IPS DF 6.9 (cell line): Measurements from ENCODE around the gene EDC4.
A peak's percentile ranks its signal among the peaks of the same experiment; 100 is the strongest.

Source experiments
- DNase-seq: peaks from one replicate; pipeline ENCODE4 v3.0.0-alpha.2; 2013; ENCODE audit warnings: low read depth, low spot score
- H3K27ac ChIP-seq: one replicate; pipeline ENCODE4 v1.5.1; 2013; ENCODE audit warnings: low read length, control low read depth
- H3K27me3 ChIP-seq: 2 replicates; pipeline ENCODE4 v1.6.1; 2013; ENCODE audit warnings: mild to moderate bottlenecking, low read length; ENCODE audit not compliant: control insufficient read depth, insufficient read depth
- H3K36me3 ChIP-seq: 2 replicates; pipeline ENCODE4 v1.6.1; 2013; ENCODE audit warnings: low read length; ENCODE audit not compliant: control insufficient read depth, insufficient read depth
- H3K4me1 ChIP-seq: 2 replicates; pipeline ENCODE4 v1.6.1; 2013; ENCODE audit warnings: low read length; ENCODE audit not compliant: control insufficient read depth, insufficient read depth
- H3K4me3 ChIP-seq: 2 replicates; pipeline ENCODE4 v1.5.1; 2013; ENCODE audit warnings: mild to moderate bottlenecking, low read length
- H3K9me3 ChIP-seq: 2 replicates; pipeline ENCODE4 v1.6.1; 2013; ENCODE audit warnings: low read length, inconsistent platforms; ENCODE audit not compliant: control insufficient read depth, insufficient read depth
- WGBS: extraction: QIAGEN DNeasy Blood & Tissue Kit; methylation state at CpG from one replicate; pipeline ENCODE4 v1.1.7; 2013; ENCODE audit warnings: mixed read lengths, missing lambda C conversion rate; ENCODE audit not compliant: insufficient read length, insufficient coverage; 5-methylcytosine and 5-hydroxymethylcytosine counted together

Gene EDC4

DNA sequence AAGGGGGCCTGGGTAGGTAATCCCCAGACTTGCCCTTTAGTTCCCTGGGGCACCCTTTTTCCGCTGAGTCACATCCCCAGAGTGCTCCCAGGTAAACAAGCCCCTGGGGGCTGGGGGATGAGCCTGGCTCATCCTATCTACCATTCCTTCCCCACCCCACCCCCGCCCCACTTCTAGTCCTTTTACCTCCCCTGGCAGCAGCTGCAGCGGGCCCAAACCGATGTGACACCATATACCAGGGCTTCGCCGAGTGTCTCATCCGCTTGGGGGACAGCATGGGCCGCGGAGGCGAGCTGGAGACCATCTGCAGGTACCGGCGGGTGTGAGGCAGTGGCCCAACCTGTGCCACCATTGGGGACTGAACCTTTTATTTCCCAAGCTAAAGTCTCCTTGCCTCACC, 12.7 kb downstream of the EDC4 start:
- Histone ChIP-seq H3K9me3 (no peaks in the 10 kb centered on the region), H3K4me3 (no peak overlapping the region), H3K4me1 (peaks cover 5% of the 10 kb centered on the region), H3K27me3 (no peaks in the 10 kb centered on the region), H3K36me3 (peaks cover 22% of the 10 kb centered on the region), H3K27ac (no peak overlapping the region)
- WGBS = no CpG with 5 or more reads among the region's 12 CpGs
- DNase-seq = no peak

DNA sequence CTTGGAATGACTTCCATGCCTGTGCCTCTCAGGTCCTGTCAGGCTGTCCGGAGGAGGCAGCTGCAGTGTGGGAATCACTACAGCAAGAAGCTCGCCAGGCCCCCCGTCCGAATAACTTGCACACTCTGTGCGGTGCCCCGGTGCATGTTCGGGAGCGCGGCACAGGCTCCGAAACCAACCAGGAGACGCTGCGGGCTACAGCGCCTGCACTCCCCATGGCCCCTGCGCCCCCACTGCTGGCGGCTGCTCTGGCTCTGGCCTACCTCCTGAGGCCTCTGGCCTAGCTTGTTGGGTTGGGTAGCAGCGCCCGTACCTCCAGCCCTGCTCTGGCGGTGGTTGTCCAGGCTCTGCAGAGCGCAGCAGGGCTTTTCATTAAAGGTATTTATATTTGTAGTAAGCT, 13.1 kb downstream of the EDC4 start:
- whole genome bisulfite sequencing = no CpG with 5 or more reads among the region's 19 CpGs
- Histone ChIP-seq H3K36me3 (peaks cover 17% of the 10 kb centered on the region), H3K4me3 (no peak overlapping the region), H3K4me1 (peaks cover 5% of the 10 kb centered on the region), H3K27me3 (no peaks in the 10 kb centered on the region), H3K9me3 (no peaks in the 10 kb centered on the region), H3K27ac (no peak overlapping the region)
- DNase-seq = no peak

DNA sequence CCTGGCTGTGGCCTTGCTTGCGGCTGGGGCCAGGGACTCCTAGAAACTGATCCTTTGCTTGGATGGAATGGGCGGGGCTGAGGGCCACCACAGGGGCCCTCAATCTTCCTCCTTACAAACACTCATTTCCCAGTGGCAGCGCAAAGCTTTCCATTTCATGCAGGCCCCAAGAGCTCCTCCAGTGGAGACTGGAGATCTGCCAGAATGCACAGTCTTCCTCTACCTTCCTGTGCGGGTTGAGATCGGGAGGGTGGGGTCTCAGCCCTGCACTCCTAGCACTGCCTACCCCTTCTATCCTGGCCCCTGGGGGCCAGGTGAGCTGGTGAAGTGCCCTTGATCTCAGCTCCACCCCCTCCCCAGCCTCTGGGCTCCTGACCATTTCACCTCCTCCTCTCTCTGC, 13.5 kb downstream of the EDC4 start:
- peaks cover 13% of the 10 kb centered on the region for H3K36me3 ChIP-seq
- peaks cover 5% of the 10 kb centered on the region for H3K4me1 ChIP-seq
- no peak overlapping the region for H3K4me3 ChIP-seq
- H3K27ac ChIP-seq = no peak overlapping the region
- no peak for DNase-seq
- WGBS = no CpG with 5 or more reads among the region's 5 CpGs
- H3K27me3 ChIP-seq = no peaks in the 10 kb centered on the region
- no peaks in the 10 kb centered on the region for H3K9me3 ChIP-seq

DNA sequence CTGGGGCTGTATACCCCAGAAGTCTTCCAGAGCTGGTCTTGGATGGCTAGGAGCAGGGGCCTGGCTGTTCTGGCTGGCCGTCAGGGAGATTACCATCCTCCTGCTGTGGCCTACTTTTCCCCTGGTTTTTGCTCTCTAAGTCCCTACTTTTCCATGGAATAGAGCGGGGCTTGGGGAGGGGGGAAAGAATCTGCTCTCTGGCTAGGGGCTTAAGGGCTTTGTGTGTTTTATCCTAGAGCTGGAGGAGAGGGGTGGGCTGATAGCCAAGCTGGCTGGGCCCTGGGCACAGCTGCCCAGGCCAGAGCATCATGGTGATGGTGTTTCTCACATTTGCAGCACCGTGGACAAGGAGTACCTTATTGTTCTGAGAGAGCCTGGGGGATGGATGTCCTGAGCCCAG, 15.5 kb downstream of the EDC4 start:
- no CpG with 5 or more reads among the region's 3 CpGs for WGBS
- no peaks in the 10 kb centered on the region for H3K36me3 ChIP-seq

DNA sequence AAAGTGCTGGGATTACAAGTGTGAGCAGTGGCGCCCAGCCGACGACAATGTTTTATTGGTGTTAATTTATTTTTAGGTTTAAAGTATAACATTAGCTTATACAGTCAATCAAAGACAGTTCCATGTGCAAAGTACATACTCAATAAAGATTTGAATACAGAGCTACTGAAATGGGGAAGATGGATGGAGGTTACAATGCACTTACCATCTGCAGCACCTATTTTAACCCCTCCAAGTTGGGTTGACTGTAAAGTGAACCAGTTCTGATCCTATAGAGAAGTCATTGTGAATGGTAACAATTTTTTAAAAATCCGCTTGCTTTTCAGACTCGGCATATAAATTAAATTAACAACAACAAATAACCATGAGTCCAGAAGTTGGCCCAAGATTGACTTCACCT, 19.5 kb downstream of the EDC4 start:
- Histone ChIP-seq H3K36me3 (no peaks in the 10 kb centered on the region), H3K4me3 (peak overlapping the region; percentile 22; the same call in 1 of the 2 replicates), H3K27me3 (no peaks in the 10 kb centered on the region), H3K9me3 (no peaks in the 10 kb centered on the region), H3K4me1 (no peaks in the 10 kb centered on the region), H3K27ac (no peak overlapping the region)
- no peak for DNase-seq
- no CpG with 5 or more reads among the region's 5 CpGs for WGBS

More for the DNA sequence above, 15.5 kb downstream of the EDC4 start:
- peaks cover 5% of the 10 kb centered on the region for H3K4me1 ChIP-seq
- H3K9me3 ChIP-seq = no peaks in the 10 kb centered on the region
- H3K4me3 ChIP-seq = no peak overlapping the region
- no peak overlapping the region for H3K27ac ChIP-seq
- no peak for DNase-seq
- no peaks in the 10 kb centered on the region for H3K27me3 ChIP-seq

DNA sequence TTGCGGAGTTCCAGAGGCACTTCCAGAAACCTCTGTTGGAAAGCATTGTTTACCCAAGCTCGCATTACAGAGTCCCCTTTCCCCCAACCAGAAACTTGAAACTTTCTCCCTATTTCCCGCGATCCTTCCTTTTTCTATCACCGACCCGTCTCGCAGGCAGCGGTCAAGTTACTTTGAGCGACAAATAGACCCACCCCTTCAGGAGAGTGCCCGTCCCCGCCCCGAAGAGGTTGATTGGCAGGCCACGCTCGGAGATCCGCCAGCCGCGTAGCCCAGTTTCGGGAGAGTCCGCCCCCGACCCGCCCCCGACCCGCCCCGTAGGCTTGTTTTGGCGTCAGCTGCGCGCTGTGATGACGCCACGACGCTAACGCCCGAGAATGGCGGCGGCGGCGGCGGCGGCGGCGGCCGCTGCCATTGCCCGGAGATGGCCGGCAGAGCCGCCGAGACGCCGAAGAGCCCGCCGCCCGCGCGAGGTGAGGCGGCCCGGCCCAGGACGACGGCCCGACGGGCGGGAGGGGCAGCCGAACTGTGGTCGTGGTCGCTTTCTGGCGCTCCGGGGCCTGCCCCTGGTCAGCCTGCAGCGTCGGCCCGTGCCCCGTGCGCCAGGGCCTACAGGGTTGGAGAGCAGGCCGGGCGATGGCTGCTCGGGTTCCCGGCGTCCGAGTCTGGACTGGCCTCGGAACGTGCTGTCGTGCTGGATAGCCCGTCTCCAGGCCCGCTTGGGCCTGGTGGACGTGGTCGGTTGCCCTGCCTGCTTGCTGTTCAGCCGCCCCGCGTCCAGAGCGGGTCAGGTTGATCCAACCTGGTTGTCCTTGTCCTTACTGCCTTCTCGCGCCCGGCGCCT, 20.3 kb downstream of the EDC4 start, which contains the start of gene PSKH1:
TSS of gene PSKH1 (plus strand) at position 356 of the 844 bp plus-strand sequence. CDS start 15,496 bp downstream, outside the sequence.
- Histone ChIP-seq H3K4me1 (no peaks in the 10 kb centered on the region), H3K27ac (no peak within 1 kb of the TSS), H3K9me3 (no peaks in the 10 kb centered on the region), H3K36me3 (no peaks in the 10 kb centered on the region), H3K27me3 (no peaks in the 10 kb centered on the region), H3K4me3 (peak within 1 kb of the TSS; percentile 94)
- DNase-seq = peak; percentile 88
- no CpG with 5 or more reads among the region's 90 CpGs for WGBS

DNA sequence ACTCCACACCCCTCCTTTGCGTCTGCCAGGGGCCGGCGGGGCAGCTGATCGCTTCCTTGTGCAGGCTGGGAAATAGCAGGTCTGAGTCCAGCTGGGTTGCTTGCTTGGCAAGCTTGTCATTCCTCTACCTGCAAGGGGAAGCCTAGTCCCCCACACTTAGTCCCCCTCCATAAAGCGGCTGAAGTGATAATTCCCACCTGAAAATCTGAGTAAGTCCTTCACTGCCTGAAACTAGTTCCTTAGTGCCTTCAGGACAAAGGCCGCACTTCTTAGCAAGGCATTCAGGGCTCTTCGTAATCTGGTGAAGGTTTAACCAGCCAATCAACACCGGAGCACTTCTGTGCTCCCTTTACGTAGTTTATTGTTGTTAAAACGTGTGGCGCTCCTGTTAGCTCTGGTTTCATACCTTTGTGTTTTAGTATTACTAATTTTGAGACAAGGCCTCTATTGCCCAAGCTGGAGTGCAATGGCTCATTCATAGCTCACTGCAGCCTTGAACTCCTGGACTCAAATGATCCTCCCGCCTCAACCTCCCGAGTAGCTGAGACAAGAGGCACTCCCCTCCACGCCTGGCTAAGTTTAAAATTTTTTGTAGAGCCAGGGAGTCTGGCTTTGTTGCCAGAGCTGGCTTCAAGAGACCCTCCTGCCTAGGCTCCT, 21.0 kb downstream of the EDC4 start:
- no peaks in the 10 kb centered on the region for H3K4me1 ChIP-seq
- H3K9me3 ChIP-seq = no peaks in the 10 kb centered on the region
- no peaks in the 10 kb centered on the region for H3K27me3 ChIP-seq
- DNase-seq = no peak
- H3K36me3 ChIP-seq = no peaks in the 10 kb centered on the region
- no CpG with 5 or more reads among the region's 14 CpGs for WGBS
- H3K4me3 ChIP-seq = peak overlapping the region; percentile 94
- H3K27ac ChIP-seq = no peak overlapping the region

DNA sequence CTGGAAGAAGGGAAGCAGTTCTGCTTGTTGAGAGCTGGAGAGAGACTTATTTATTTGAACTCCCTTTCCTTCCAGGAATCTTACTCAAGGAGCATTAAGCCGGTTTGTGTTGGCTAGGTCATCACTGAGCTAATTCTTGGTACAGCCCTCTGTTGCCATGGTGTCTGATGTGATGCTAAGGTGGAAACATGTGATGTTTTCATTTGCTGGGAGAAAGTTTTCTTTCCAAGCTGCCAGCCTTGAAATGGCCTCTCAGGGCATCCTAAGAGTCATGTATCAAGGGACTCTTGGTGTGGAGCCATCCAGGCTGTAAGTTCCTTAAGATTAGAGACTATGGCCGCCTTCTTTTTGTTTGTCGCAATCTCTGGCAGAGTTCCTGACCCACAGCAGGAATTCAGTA, 24.4 kb downstream of the EDC4 start:
- Histone ChIP-seq H3K27ac (no peak overlapping the region), H3K4me3 (no peak overlapping the region), H3K36me3 (no peaks in the 10 kb centered on the region), H3K9me3 (no peaks in the 10 kb centered on the region), H3K27me3 (no peaks in the 10 kb centered on the region), H3K4me1 (no peaks in the 10 kb centered on the region)
- no peak for DNase-seq
- no CpG with 5 or more reads among the region's 3 CpGs for WGBS

DNA sequence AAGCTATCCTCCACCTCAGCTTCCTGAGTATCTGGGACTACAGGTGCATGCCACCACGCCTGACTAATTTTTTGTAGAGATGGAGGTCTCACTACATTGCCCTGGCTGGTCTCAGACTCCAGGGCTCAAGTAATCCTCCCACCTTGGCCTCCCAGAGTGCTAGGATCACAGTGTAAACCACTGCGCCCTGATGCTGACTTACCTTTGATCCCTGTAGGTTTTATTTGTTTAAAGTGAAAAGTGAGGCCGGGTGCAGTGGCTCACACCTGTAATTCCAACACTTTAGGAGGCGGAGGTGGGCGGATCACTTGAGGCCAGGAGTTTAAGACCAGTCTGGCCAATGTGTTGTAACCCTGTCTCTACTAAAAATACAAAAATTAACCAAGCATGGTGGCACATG, 28.9 kb downstream of the EDC4 start:
- Histone ChIP-seq H3K27me3 (no peaks in the 10 kb centered on the region), H3K4me1 (no peaks in the 10 kb centered on the region), H3K4me3 (no peak overlapping the region), H3K9me3 (no peaks in the 10 kb centered on the region), H3K36me3 (no peaks in the 10 kb centered on the region), H3K27ac (no peak overlapping the region)
- no CpG with 5 or more reads among the region's 5 CpGs for WGBS
- DNase-seq = no peak

DNA sequence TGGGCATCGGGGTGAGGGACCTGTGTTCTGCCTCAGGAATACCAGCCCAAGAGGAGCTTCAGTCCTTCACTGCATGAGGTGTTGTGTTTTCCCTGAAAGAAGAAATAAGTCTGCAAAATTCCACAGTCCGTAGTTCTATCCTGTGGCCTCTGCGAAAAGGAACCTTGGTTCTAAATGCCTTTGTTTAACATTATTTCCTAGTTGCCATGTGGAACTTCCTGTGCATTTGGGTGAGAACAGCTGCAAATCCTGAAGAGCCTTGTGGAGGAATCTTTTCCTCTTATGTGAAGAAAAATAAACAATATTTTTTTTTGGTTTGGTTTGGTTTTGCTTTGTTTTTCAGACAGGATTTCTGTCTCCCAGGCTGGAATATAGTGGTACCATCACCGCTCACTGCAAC, 30.0 kb downstream of the EDC4 start:
- DNase-seq = no peak
- WGBS = no CpG with 5 or more reads among the region's 4 CpGs
- Histone ChIP-seq H3K9me3 (no peaks in the 10 kb centered on the region), H3K4me3 (no peak overlapping the region), H3K36me3 (no peaks in the 10 kb centered on the region), H3K4me1 (no peaks in the 10 kb centered on the region), H3K27me3 (no peaks in the 10 kb centered on the region), H3K27ac (no peak overlapping the region)
